ENCODE results near the gene PLA2G12B.
A peak's percentile ranks its signal among the peaks of the same experiment; 100 is the strongest.

Gene PLA2G12B

GRCh38 chr10:72898616-72899015 lies 56.0 kb downstream of the PLA2G12B start:
- FAIRE-seq (no peak), DNase-seq (ENCODE audit: insufficient read length, low spot score) (no peak)
- TF ChIP-seq PAX5 (IDR thresholded peaks at IDR 0.05; ENCODE audit: insufficient read depth, low read length, severe bottlenecking) (no peak), SPI1 (IDR thresholded peaks at IDR 0.05; ENCODE audit: low read depth, low read length) (no peak), POLR2AphosphoS5 (IDR thresholded peaks at IDR 0.05; ENCODE audit: low read depth, low read length) (no peak), TAF1 (IDR thresholded peaks at IDR 0.05; ENCODE audit: low read depth, low read length) (no peak), POU2F2 (IDR thresholded peaks at IDR 0.05; ENCODE audit: low read depth, low read length) (no peak)

- TF ChIP-seq TAF1 (IDR thresholded peaks at IDR 0.05; ENCODE audit: low read depth, low read length) (no peak), SPI1 (IDR thresholded peaks at IDR 0.05; ENCODE audit: low read depth, low read length) (no peak), POLR2AphosphoS5 (IDR thresholded peaks at IDR 0.05; ENCODE audit: low read depth, low read length) (no peak), POLR2A (IDR thresholded peaks at IDR 0.05; ENCODE audit: low read depth, low read length) (no peak), POU2F2 (IDR thresholded peaks at IDR 0.05; ENCODE audit: low read depth, low read length) (no peak), PAX5 (IDR thresholded peaks at IDR 0.05; ENCODE audit: insufficient read depth, low read length, severe bottlenecking) (no peak)
- DNase-seq (ENCODE audit: insufficient read length, low spot score) (no peak), FAIRE-seq (no peak)
Measured at GRCh38 chr10:72895236-72895850, 59.3 kb downstream of the PLA2G12B start.

GRCh38 chr10:72893136-72893798 lies 61.3 kb downstream of the PLA2G12B start, which contains the start of gene OIT3:
Gene OIT3, plus strand, starts transcription at chr10:72893739. Its CDS starts 60 bp downstream, at chr10:72893799.
- FAIRE-seq (no peak), DNase-seq (ENCODE audit: insufficient read length, low spot score) (no peak)
- no peak for TF ChIP-seq SPI1 (IDR thresholded peaks at IDR 0.05; ENCODE audit: low read depth, low read length)
- no peak for TF ChIP-seq POLR2AphosphoS5 (IDR thresholded peaks at IDR 0.05; ENCODE audit: low read depth, low read length)
- no peak for TF ChIP-seq PAX5 (IDR thresholded peaks at IDR 0.05; ENCODE audit: insufficient read depth, low read length, severe bottlenecking)
- TF ChIP-seq TAF1 (IDR thresholded peaks at IDR 0.05; ENCODE audit: low read depth, low read length) = no peak
- no peak for TF ChIP-seq POU2F2 (IDR thresholded peaks at IDR 0.05; ENCODE audit: low read depth, low read length)
- no peak for TF ChIP-seq POLR2A (IDR thresholded peaks at IDR 0.05; ENCODE audit: low read depth, low read length)

DNA sequence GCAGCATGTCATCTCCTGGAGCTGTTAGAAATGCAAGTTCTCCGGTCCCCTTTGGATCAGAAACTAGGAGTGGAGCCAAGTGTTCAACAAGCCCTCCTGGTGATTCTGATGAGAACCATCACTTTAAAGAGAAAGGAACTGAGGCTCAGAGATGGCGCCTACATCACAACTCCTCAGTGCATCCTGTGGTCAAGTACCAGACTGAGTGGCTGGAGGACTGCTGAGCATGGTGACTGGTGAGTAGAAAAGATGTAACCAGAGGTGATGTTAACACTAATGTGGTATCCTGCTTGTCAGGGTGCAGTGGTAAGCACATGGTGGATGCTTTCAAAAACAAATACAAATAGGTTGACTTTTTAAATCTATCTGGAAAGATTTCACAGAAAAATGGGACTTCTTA lies 64.5 kb downstream of the PLA2G12B start:
- no peak for TF ChIP-seq TAF1 (IDR thresholded peaks at IDR 0.05; ENCODE audit: low read depth, low read length)
- no peak for TF ChIP-seq POLR2AphosphoS5 (IDR thresholded peaks at IDR 0.05; ENCODE audit: low read depth, low read length)
- no peak for TF ChIP-seq SPI1 (IDR thresholded peaks at IDR 0.05; ENCODE audit: low read depth, low read length)
- TF ChIP-seq POU2F2 (IDR thresholded peaks at IDR 0.05; ENCODE audit: low read depth, low read length) = no peak
- TF ChIP-seq PAX5 (IDR thresholded peaks at IDR 0.05; ENCODE audit: insufficient read depth, low read length, severe bottlenecking) = no peak
- TF ChIP-seq POLR2A (IDR thresholded peaks at IDR 0.05; ENCODE audit: low read depth, low read length) = no peak
- DNase-seq (ENCODE audit: insufficient read length, low spot score) = no peak
- FAIRE-seq = peak; percentile 38

GRCh38 chr10:72889391-72889831 lies 65.2 kb downstream of the PLA2G12B start:
- TF ChIP-seq POLR2AphosphoS5 (IDR thresholded peaks at IDR 0.05; ENCODE audit: low read depth, low read length) (no peak), TAF1 (IDR thresholded peaks at IDR 0.05; ENCODE audit: low read depth, low read length) (no peak), PAX5 (IDR thresholded peaks at IDR 0.05; ENCODE audit: insufficient read depth, low read length, severe bottlenecking) (no peak), SPI1 (IDR thresholded peaks at IDR 0.05; ENCODE audit: low read depth, low read length) (no peak), POLR2A (IDR thresholded peaks at IDR 0.05; ENCODE audit: low read depth, low read length) (no peak), POU2F2 (IDR thresholded peaks at IDR 0.05; ENCODE audit: low read depth, low read length) (no peak)
- no peak for FAIRE-seq

GRCh38 chr10:72888151-72888638 lies 66.4 kb downstream of the PLA2G12B start:
- DNase-seq (ENCODE audit: insufficient read length, low spot score) (no peak), FAIRE-seq (no peak)
- TF ChIP-seq POLR2AphosphoS5 (IDR thresholded peaks at IDR 0.05; ENCODE audit: low read depth, low read length) (no peak), TAF1 (IDR thresholded peaks at IDR 0.05; ENCODE audit: low read depth, low read length) (no peak), SPI1 (IDR thresholded peaks at IDR 0.05; ENCODE audit: low read depth, low read length) (no peak), PAX5 (IDR thresholded peaks at IDR 0.05; ENCODE audit: insufficient read depth, low read length, severe bottlenecking) (no peak), POU2F2 (IDR thresholded peaks at IDR 0.05; ENCODE audit: low read depth, low read length) (no peak), POLR2A (IDR thresholded peaks at IDR 0.05; ENCODE audit: low read depth, low read length) (no peak)

More at GRCh38 chr10:72889391-72889831, 65.2 kb downstream of the PLA2G12B start:
- DNase-seq (ENCODE audit: insufficient read length, low spot score) = no peak

- TF ChIP-seq POLR2AphosphoS5 (IDR thresholded peaks at IDR 0.05; ENCODE audit: low read depth, low read length) = no peak
- no peak for FAIRE-seq
- no peak for DNase-seq (ENCODE audit: insufficient read length, low spot score)
Measured at GRCh38 chr10:72887043-72887442, 67.6 kb downstream of the PLA2G12B start.

DNA sequence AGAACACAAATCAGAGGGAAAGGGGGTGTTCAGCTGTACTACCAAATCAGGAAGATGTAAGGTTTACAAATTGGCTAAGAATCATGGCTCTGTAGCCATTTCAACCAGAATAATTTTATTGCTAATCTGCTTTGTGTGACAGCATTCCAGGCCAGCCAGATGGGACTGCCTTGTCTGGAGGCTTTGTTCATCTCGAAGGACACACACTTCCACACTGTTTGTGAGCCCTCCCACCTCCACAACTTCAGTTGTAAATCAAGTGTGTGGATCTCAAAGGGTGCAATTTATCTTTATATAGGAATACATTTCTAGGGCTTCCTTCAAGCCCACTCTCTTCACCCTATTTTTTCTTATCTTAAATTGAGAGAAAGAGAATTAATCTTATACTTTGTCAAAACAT lies 68.0 kb downstream of the PLA2G12B start:
- no peak for DNase-seq (ENCODE audit: insufficient read length, low spot score)
- FAIRE-seq = no peak
- TF ChIP-seq PAX5 (IDR thresholded peaks at IDR 0.05; ENCODE audit: insufficient read depth, low read length, severe bottlenecking) = no peak
- no peak for TF ChIP-seq POLR2A (IDR thresholded peaks at IDR 0.05; ENCODE audit: low read depth, low read length)
- TF ChIP-seq SPI1 (IDR thresholded peaks at IDR 0.05; ENCODE audit: low read depth, low read length) = no peak
- TF ChIP-seq TAF1 (IDR thresholded peaks at IDR 0.05; ENCODE audit: low read depth, low read length) = no peak

DNA sequence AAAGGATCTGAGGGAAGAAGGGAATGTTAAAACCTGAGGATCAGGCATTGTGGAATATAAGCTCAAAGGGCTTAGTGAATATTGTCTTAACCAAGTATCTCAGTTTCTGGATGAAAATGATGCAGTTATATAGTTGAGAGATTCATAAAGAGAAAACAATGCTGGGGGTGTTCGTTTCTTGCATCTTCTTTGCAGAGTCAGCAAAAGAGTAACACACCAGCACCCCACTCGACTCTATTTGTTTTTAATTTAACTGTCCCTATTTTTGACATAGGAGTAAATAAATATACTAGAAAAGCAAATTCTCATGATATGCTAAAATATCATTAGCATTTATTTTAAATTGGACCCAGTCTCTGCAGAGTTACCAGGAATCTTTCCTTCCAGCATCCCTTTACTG lies 68.7 kb downstream of the PLA2G12B start:
- DNase-seq (ENCODE audit: insufficient read length, low spot score) = no peak
- no peak for TF ChIP-seq POLR2A (IDR thresholded peaks at IDR 0.05; ENCODE audit: low read depth, low read length)
- no peak for TF ChIP-seq TAF1 (IDR thresholded peaks at IDR 0.05; ENCODE audit: low read depth, low read length)
- no peak for TF ChIP-seq SPI1 (IDR thresholded peaks at IDR 0.05; ENCODE audit: low read depth, low read length)
- TF ChIP-seq POLR2AphosphoS5 (IDR thresholded peaks at IDR 0.05; ENCODE audit: low read depth, low read length) = no peak
- TF ChIP-seq POU2F2 (IDR thresholded peaks at IDR 0.05; ENCODE audit: low read depth, low read length) = no peak
- TF ChIP-seq PAX5 (IDR thresholded peaks at IDR 0.05; ENCODE audit: insufficient read depth, low read length, severe bottlenecking) = no peak
- FAIRE-seq = no peak

Measured in GM12891 (cell line).